Ishikawa (cell line): ENCODE results near the gene POLR2M.

Experiments used
- CEBPB ChIP-seq: IDR thresholded peaks from 2 replicates; pipeline ENCODE4 v1.6.1; 2012
- CREB1 ChIP-seq: IDR thresholded peaks from 2 replicates; pipeline ENCODE4 v1.6.1; 2012; ENCODE audit warnings: low read depth
- EGR1 ChIP-seq: IDR thresholded peaks from 2 replicates; pipeline ENCODE4 v1.6.1; 2012
- EP300 ChIP-seq: IDR thresholded peaks from 2 replicates; pipeline ENCODE4 v1.6.1; 2012; ENCODE audit warnings: borderline replicate concordance
- FOXM1 ChIP-seq: IDR thresholded peaks from 2 replicates; pipeline ENCODE4 v1.6.1; 2012; ENCODE audit warnings: low read depth, borderline replicate concordance
- MAX ChIP-seq: IDR thresholded peaks from 2 replicates; pipeline ENCODE4 v1.6.1; 2012
- NFIC ChIP-seq: IDR thresholded peaks from 2 replicates; pipeline ENCODE4 v1.6.1; 2012
- RAD21 ChIP-seq: IDR thresholded peaks from 2 replicates; pipeline ENCODE4 v1.6.1; 2012; ENCODE audit warnings: low read depth
- REST ChIP-seq: IDR thresholded peaks from 2 replicates; pipeline ENCODE4 v1.6.1; 2012; ENCODE audit warnings: low read depth, mild to moderate bottlenecking
- TAF1 ChIP-seq: IDR thresholded peaks from 2 replicates; pipeline ENCODE4 v1.6.1; 2012; ENCODE audit warnings: low read depth, mild to moderate bottlenecking
- TCF12 ChIP-seq: IDR thresholded peaks from 2 replicates; pipeline ENCODE4 v1.6.1; 2012; ENCODE audit warnings: low read depth
- TEAD4 ChIP-seq: IDR thresholded peaks from 2 replicates; pipeline ENCODE4 v1.6.1; 2012
- USF1 ChIP-seq: IDR thresholded peaks from 2 replicates; pipeline ENCODE4 v1.6.1; 2012
- YY1 ChIP-seq: IDR thresholded peaks from 2 replicates; pipeline ENCODE4 v1.6.1; 2012; ENCODE audit warnings: low read depth
- ZBTB7A ChIP-seq: IDR thresholded peaks from 2 replicates; pipeline ENCODE4 v1.6.1; 2012; ENCODE audit warnings: low read depth

Gene POLR2M

GRCh38 chr15:57731530-57732103 lies 25.1 kb downstream of the POLR2M start:
- TF ChIP-seq RAD21: no peak
- no peak for TF ChIP-seq EP300
- no peak for TF ChIP-seq TAF1
- TF ChIP-seq CREB1: no peak
- TF ChIP-seq TEAD4: no peak
- TF ChIP-seq YY1: no peak
- TF ChIP-seq MAX: no peak
- no peak for TF ChIP-seq CEBPB
- TF ChIP-seq NFIC: no peak
- no peak for TF ChIP-seq REST
- no peak for TF ChIP-seq TCF12
- no peak for TF ChIP-seq USF1

- TF ChIP-seq TEAD4: no peak
- TF ChIP-seq NFIC: no peak
- no peak for TF ChIP-seq REST
- TF ChIP-seq FOXM1: no peak
- no peak for TF ChIP-seq EP300
- TF ChIP-seq RAD21: peak; percentile 64
These were observed 26.2 kb downstream of the POLR2M start for GRCh38 chr15:57732526-57733331.

- TF ChIP-seq TEAD4: no peak
- TF ChIP-seq REST: no peak
- no peak for TF ChIP-seq TAF1
- no peak for TF ChIP-seq MAX
- no peak for TF ChIP-seq NFIC
- TF ChIP-seq EGR1: no peak
- no peak for TF ChIP-seq FOXM1
- no peak for TF ChIP-seq YY1
- no peak for TF ChIP-seq USF1
- no peak for TF ChIP-seq CREB1
- TF ChIP-seq RAD21: no peak
- TF ChIP-seq TCF12: no peak
- TF ChIP-seq ZBTB7A: no peak
These were observed 28.3 kb downstream of the POLR2M start for GRCh38 chr15:57734860-57735259.

- TF ChIP-seq TAF1: no peak
- TF ChIP-seq EGR1: no peak
- no peak for TF ChIP-seq CEBPB
These were observed 28.9 kb downstream of the POLR2M start for GRCh38 chr15:57735431-57735830.

GRCh38 chr15:57735891-57736290 lies 29.4 kb downstream of the POLR2M start:
- no peak for TF ChIP-seq TAF1
- TF ChIP-seq CREB1: no peak
- TF ChIP-seq EGR1: no peak
- TF ChIP-seq MAX: no peak
- no peak for TF ChIP-seq YY1
- TF ChIP-seq FOXM1: no peak
- no peak for TF ChIP-seq NFIC
- no peak for TF ChIP-seq REST
- no peak for TF ChIP-seq USF1
- TF ChIP-seq ZBTB7A: no peak
- TF ChIP-seq EP300: no peak
- TF ChIP-seq TEAD4: no peak
- TF ChIP-seq CEBPB: no peak
- no peak for TF ChIP-seq TCF12
- no peak for TF ChIP-seq RAD21
